BLaER1 (cell line): ENCODE data around the gene TIGIT.

ENCODE experiments used
- H3K27ac ChIP-seq: shearing (Covaris generic); formaldehyde crosslinking; 2 replicates; pipeline ENCODE4 v1.8.1; 2022
- H3K27me3 ChIP-seq: shearing (Covaris generic); formaldehyde crosslinking; 2 replicates; pipeline ENCODE4 v1.8.1; 2022
- H3K36me3 ChIP-seq: shearing (Covaris generic); formaldehyde crosslinking; 2 replicates; pipeline ENCODE4 v1.8.1; 2022
- H3K4me1 ChIP-seq: shearing (Covaris generic); formaldehyde crosslinking; 2 replicates; pipeline ENCODE4 v1.8.1; 2022
- H3K4me2 ChIP-seq: shearing (Covaris generic); formaldehyde crosslinking; 2 replicates; pipeline ENCODE4 v1.8.1; 2022
- H3K4me3 ChIP-seq: shearing (Covaris generic); formaldehyde crosslinking; 2 replicates; pipeline ENCODE4 v1.8.1; 2022
- H3K9ac ChIP-seq: shearing (Covaris generic); formaldehyde crosslinking; 2 replicates; pipeline ENCODE4 v1.8.1; 2022
- H3K9me3 ChIP-seq: shearing (Covaris generic); formaldehyde crosslinking; 2 replicates; pipeline ENCODE4 v1.8.1; 2022
- H4K20me1 ChIP-seq: shearing (Covaris generic); formaldehyde crosslinking; 2 replicates; pipeline ENCODE4 v1.8.1; 2022
- Cebpa-rat ChIP-seq: shearing (Covaris generic); IDR thresholded peaks from 2 replicates; pipeline ENCODE4 v1.8.1; 2022

TIGIT gene

GRCh38 chr3:114308377-114308776 lies 14.5 kb downstream of the TIGIT start:
- Histone ChIP-seq H4K20me1 (no peaks in the 10 kb centered on the region), H3K36me3 (no peaks in the 10 kb centered on the region), H3K4me1 (peaks cover 12% of the 10 kb centered on the region), H3K9me3 (no peaks in the 10 kb centered on the region), H3K27ac (no peak overlapping the region), H3K4me2 (peak overlapping the region; percentile 65), H3K9ac (peak overlapping the region; percentile 8; the same call in 1 of the 2 replicates), H3K4me3 (no peak overlapping the region), H3K27me3 (no peaks in the 10 kb centered on the region)
- TF ChIP-seq Cebpa-rat = no peak

- Histone ChIP-seq H3K27me3 (no peaks in the 10 kb centered on the region), H3K9ac (peak overlapping the region; percentile 8; the same call in 1 of the 2 replicates), H4K20me1 (no peaks in the 10 kb centered on the region), H3K9me3 (no peaks in the 10 kb centered on the region), H3K4me3 (no peak overlapping the region), H3K4me2 (peak overlapping the region; percentile 65), H3K27ac (peak overlapping the region; percentile 16; the same call in 1 of the 2 replicates), H3K36me3 (no peaks in the 10 kb centered on the region), H3K4me1 (peaks cover 12% of the 10 kb centered on the region)
- TF ChIP-seq Cebpa-rat = no peak
Measured at GRCh38 chr3:114308830-114309229, 15.0 kb downstream of the TIGIT start.

DNA sequence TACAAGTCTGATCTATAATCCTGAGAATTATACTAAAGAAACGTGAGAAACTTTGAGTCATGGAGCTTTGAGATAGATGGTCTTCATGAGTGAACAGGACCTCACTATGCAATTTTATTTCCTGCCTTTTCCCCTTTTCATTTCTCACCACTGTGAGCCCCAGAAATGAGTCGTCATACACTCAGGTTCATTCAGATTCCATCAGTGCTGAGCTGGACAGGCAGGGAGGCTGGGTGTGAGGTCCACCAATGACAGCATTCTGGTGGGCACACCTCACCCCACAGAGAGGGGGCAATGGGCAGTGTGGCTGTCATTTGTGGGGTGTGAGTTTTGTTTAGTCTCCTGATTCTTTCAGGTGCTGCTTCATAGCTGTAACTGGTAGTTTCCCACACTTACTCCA lies 16.9 kb downstream of the TIGIT start:
- Histone ChIP-seq H3K27ac (no peak overlapping the region), H4K20me1 (no peaks in the 10 kb centered on the region), H3K4me3 (no peak overlapping the region), H3K4me2 (no peak overlapping the region), H3K4me1 (peaks cover 12% of the 10 kb centered on the region), H3K36me3 (no peaks in the 10 kb centered on the region), H3K9ac (no peak overlapping the region), H3K27me3 (no peaks in the 10 kb centered on the region), H3K9me3 (no peaks in the 10 kb centered on the region)
- no peak for TF ChIP-seq Cebpa-rat

- H3K9ac ChIP-seq = no peak overlapping the region
- no peak for TF ChIP-seq Cebpa-rat
- no peaks in the 10 kb centered on the region for H3K9me3 ChIP-seq
- no peak overlapping the region for H3K4me2 ChIP-seq
- H3K36me3 ChIP-seq = no peaks in the 10 kb centered on the region
- H3K4me3 ChIP-seq = no peak overlapping the region
- H3K4me1 ChIP-seq = peaks cover 10% of the 10 kb centered on the region
- H3K27me3 ChIP-seq = no peaks in the 10 kb centered on the region
- H3K27ac ChIP-seq = no peak overlapping the region
- no peaks in the 10 kb centered on the region for H4K20me1 ChIP-seq
Measured at GRCh38 chr3:114313426-114313825, 19.6 kb downstream of the TIGIT start.

GRCh38 chr3:114314282-114314681 lies 20.5 kb downstream of the TIGIT start:
- Histone ChIP-seq H3K27ac (no peak overlapping the region), H3K4me3 (no peak overlapping the region), H3K27me3 (no peaks in the 10 kb centered on the region), H4K20me1 (no peaks in the 10 kb centered on the region), H3K4me1 (peaks cover 2% of the 10 kb centered on the region), H3K9me3 (no peaks in the 10 kb centered on the region), H3K4me2 (no peak overlapping the region), H3K9ac (no peak overlapping the region), H3K36me3 (no peaks in the 10 kb centered on the region)
- no peak for TF ChIP-seq Cebpa-rat

DNA sequence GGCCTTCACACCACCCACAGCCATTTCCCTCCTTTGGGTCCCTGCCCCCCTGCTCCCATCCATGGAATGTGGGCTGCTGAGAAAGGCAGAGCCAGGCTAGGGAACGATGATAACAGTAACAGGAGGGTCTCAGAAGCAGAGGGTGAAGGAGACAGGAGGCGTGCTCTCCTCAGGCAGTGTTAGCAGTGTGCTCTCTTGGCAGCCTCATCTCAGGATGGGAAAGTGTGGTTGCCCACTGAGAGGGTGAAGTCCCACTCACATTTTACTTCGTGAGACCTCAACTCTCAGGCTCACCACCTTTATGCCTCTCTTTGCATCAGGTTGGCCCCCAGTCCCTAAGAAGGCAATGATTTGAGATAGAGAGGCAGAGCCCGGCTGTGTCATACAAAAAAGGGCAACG lies 24.5 kb downstream of the TIGIT start:
- Histone ChIP-seq H4K20me1 (no peaks in the 10 kb centered on the region), H3K4me1 (no peaks in the 10 kb centered on the region), H3K27me3 (no peaks in the 10 kb centered on the region), H3K36me3 (no peaks in the 10 kb centered on the region), H3K9ac (no peak overlapping the region), H3K4me2 (no peak overlapping the region), H3K27ac (no peak overlapping the region), H3K9me3 (no peaks in the 10 kb centered on the region), H3K4me3 (no peak overlapping the region)
- TF ChIP-seq Cebpa-rat = no peak

GRCh38 chr3:114319453-114319852 lies 25.6 kb downstream of the TIGIT start:
- H3K9me3 ChIP-seq = no peaks in the 10 kb centered on the region
- H4K20me1 ChIP-seq = no peaks in the 10 kb centered on the region
- H3K4me2 ChIP-seq = no peak overlapping the region
- no peak overlapping the region for H3K27ac ChIP-seq
- H3K27me3 ChIP-seq = no peaks in the 10 kb centered on the region
- no peak overlapping the region for H3K4me3 ChIP-seq
- H3K36me3 ChIP-seq = no peaks in the 10 kb centered on the region
- no peak for TF ChIP-seq Cebpa-rat
- no peak overlapping the region for H3K9ac ChIP-seq
- H3K4me1 ChIP-seq = no peaks in the 10 kb centered on the region

DNA sequence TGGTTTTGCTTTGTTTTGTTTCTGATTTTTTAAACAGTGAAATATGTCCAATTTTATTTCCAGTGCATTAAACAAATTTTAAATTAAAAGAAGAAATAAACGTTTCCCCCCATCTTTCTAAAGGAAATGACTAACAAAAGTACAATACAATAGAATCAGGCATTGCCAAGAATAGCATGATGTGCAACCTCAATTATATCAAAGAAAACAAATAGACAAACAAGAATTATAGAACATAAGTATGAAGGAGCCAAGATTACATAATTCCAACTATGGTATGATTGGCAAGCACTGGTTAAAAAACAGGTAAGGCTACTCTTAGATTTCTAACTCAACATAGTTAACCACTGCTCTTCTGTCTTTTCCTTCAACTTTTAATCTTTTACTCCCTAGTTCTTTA lies 26.4 kb downstream of the TIGIT start:
- Histone ChIP-seq H3K27ac (no peak overlapping the region), H3K9me3 (no peaks in the 10 kb centered on the region), H3K27me3 (no peaks in the 10 kb centered on the region), H3K4me2 (no peak overlapping the region), H3K4me3 (no peak overlapping the region), H3K4me1 (peaks cover 4% of the 10 kb centered on the region; the same call in 1 of the 2 replicates), H3K9ac (no peak overlapping the region), H4K20me1 (no peaks in the 10 kb centered on the region), H3K36me3 (no peaks in the 10 kb centered on the region)
- no peak for TF ChIP-seq Cebpa-rat

DNA sequence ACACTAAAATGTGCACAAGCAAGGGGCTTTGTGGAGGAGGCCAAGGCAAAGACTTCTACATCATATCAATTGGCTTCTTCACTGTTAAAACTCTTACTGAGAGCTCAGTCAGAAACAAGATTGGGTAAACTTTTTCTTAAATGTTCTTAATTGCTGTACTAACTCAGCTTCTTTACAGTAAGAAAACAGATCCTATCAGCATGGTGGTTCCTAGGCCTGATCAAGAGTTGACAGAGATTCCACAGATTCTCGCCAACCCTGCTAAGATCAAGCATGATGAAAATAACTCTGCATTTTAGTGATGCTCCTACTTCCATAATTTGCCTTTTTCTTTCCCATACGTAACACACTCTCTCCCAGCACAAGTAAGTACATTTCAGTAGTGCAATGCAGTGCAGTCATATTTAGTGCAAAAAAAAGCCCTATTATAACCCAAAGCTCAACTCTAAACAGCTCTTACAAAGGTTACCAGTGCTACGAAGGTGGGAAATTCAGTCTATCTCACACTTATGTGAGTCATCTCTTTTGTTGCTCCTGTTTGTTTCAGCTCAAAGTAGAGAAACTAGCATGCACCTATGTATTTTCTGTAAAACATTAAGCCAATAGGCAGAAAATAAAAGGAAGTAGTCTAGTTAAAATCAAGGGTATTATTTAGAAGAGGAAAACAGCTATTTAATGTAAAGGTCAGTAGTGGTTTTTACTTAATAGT lies 29.9 kb downstream of the TIGIT start:
- TF ChIP-seq Cebpa-rat = no peak
- Histone ChIP-seq H4K20me1 (no peaks in the 10 kb centered on the region), H3K9me3 (no peaks in the 10 kb centered on the region), H3K4me1 (peaks cover 4% of the 10 kb centered on the region; the same call in 1 of the 2 replicates), H3K4me3 (no peak overlapping the region), H3K36me3 (no peaks in the 10 kb centered on the region), H3K27me3 (no peaks in the 10 kb centered on the region), H3K9ac (no peak overlapping the region), H3K27ac (no peak overlapping the region), H3K4me2 (no peak overlapping the region)

- Histone ChIP-seq H3K4me3 (no peak overlapping the region), H3K27me3 (no peaks in the 10 kb centered on the region), H3K9ac (no peak overlapping the region), H3K36me3 (no peaks in the 10 kb centered on the region), H3K4me2 (no peak overlapping the region), H4K20me1 (no peaks in the 10 kb centered on the region), H3K9me3 (0 out of 2 replicates have a peak, but pooled peaks cover 8% of the 10 kb centered on the region), H3K4me1 (peaks cover 4% of the 10 kb centered on the region; the same call in 1 of the 2 replicates), H3K27ac (no peak overlapping the region)
- TF ChIP-seq Cebpa-rat = no peak
Measured at GRCh38 chr3:114327665-114328064, 33.8 kb downstream of the TIGIT start.
